HG03108 (cell line): ENCODE data around the gene CASP1.
A peak's percentile ranks its signal among the peaks of the same experiment; 100 is the strongest.
"Not testable (repeated sequence)": the region's sequence is repeated elsewhere in the genome, so short reads cannot be mapped to it uniquely, and the experiment has no call there.

Experiments
- ATAC-seq: cut with Tn5 transposase; IDR thresholded peaks from one replicate; pipeline ENCODE4 v1.9.1; 2021; ENCODE audit warnings: moderate library complexity; ENCODE audit not compliant: unreplicated experiment

Gene CASP1

GRCh38 chr11:105046898-105047579 lies 12.1 kb upstream of the CASP1 start:
- ATAC-seq = no peak

GRCh38 chr11:105045676-105046296 lies 10.8 kb upstream of the CASP1 start:
- no peak for ATAC-seq

GRCh38 chr11:105044557-105045524 lies 9.9 kb upstream of the CASP1 start, which contains the start of gene CARD16:
Gene CARD16, minus strand, starts transcription at chr11:105045335. Its CDS starts 38 bp downstream, at chr11:105045297.
- ATAC-seq = peak; percentile 99

GRCh38 chr11:105042178-105042577 lies 7.2 kb upstream of the CASP1 start:
- no peak for ATAC-seq

GRCh38 chr11:105040703-105041102 lies 5.8 kb upstream of the CASP1 start:
- no peak for ATAC-seq

GRCh38 chr11:105034388-105034787 lies 556 bp downstream of the CASP1 start:
- not testable (repeated sequence) for ATAC-seq

- no peak for ATAC-seq
Observed at GRCh38 chr11:105033781-105034180, 1.2 kb downstream of the CASP1 start.

- no peak for ATAC-seq
Observed at GRCh38 chr11:105033343-105033742, 1.6 kb downstream of the CASP1 start.

- no peak for ATAC-seq
Observed at GRCh38 chr11:105032495-105032894, 2.4 kb downstream of the CASP1 start.

- ATAC-seq = no peak
Observed at GRCh38 chr11:105027678-105028077, 7.3 kb downstream of the CASP1 start.

- ATAC-seq = no peak
Observed at GRCh38 chr11:105024394-105024793, 10.6 kb downstream of the CASP1 start.

- ATAC-seq = no peak
Observed at GRCh38 chr11:105023003-105023402, 11.9 kb downstream of the CASP1 start, which contains the start of gene CASP5. Gene CASP5, minus strand, starts transcription at chr11:105023168. Its CDS starts 32 bp downstream, at chr11:105023136.

GRCh38 chr11:105022527-105022926 lies 12.4 kb downstream of the CASP1 start:
- no peak for ATAC-seq

GRCh38 chr11:105007463-105007862 lies 27.5 kb downstream of the CASP1 start:
- no peak for ATAC-seq

- no peak for ATAC-seq
Observed at GRCh38 chr11:105005451-105005845, 29.5 kb downstream of the CASP1 start.

- no peak for ATAC-seq
Observed at GRCh38 chr11:105004021-105004420, 30.9 kb downstream of the CASP1 start.

GRCh38 chr11:105003151-105003550 lies 31.8 kb downstream of the CASP1 start:
- ATAC-seq = no peak

- ATAC-seq = peak; percentile 83
Observed at GRCh38 chr11:105000797-105001196, 34.1 kb downstream of the CASP1 start.

- no peak for ATAC-seq
Observed at GRCh38 chr11:105000167-105000566, 34.8 kb downstream of the CASP1 start.

- no peak for ATAC-seq
Observed at GRCh38 chr11:104999721-105000120, 35.2 kb downstream of the CASP1 start.

- ATAC-seq = no peak
Observed at GRCh38 chr11:104997288-104997687, 37.7 kb downstream of the CASP1 start.
